Activated CD4-positive, alpha-beta T cell treated with anti-CD3 and anti-CD28 coated beads, Interleukin-2, amount 10 ng/mL, durations not matched to agents 7 days and 5 days (primary cell): ENCODE data around the gene ATP8B3. TPM values are rescaled to one million over a fixed set of nuclear protein-coding genes. Genes with fewer than 3 reads are reported as not detected.

Source experiments
- CTCF ChIA-PET: fragments of 350-600 bp; sonication (Branson Sonifier 250); formaldehyde crosslinking; loops from one replicate; lab custom pipeline; 2021; ENCODE audit warnings: antibody characterized with exemption; lab: Charles Lee
- POLR2A ChIA-PET: fragments of 350-600 bp; sonication (Branson Sonifier 250); formaldehyde crosslinking; loops from one replicate; lab custom pipeline; 2021; ENCODE audit warnings: antibody characterized with exemption; lab: Charles Lee
- DNase-seq: peaks from one replicate; pipeline ENCODE4 v3.0.0-alpha.2; 2020
- H3K27ac Mint-ChIP-seq: one replicate; pipeline ENCODE4 v1.8.0; 2021; ENCODE audit warnings: mild to moderate bottlenecking, moderate library complexity, mixed read lengths
- H3K27me3 Mint-ChIP-seq: one replicate; pipeline ENCODE4 v1.8.0; 2021; ENCODE audit warnings: mixed read lengths
- H3K36me3 Mint-ChIP-seq: one replicate; pipeline ENCODE4 v1.8.0; 2021; ENCODE audit warnings: low read depth, mixed read lengths
- H3K4me1 Mint-ChIP-seq: one replicate; pipeline ENCODE4 v1.8.0; 2021; ENCODE audit warnings: mixed read lengths
- H3K4me3 Mint-ChIP-seq: one replicate; pipeline ENCODE4 v1.8.0; 2021; ENCODE audit warnings: mild to moderate bottlenecking, moderate library complexity, mixed read lengths
- H3K9me3 Mint-ChIP-seq: one replicate; pipeline ENCODE4 v1.8.0; 2021; ENCODE audit warnings: mixed read lengths
- total RNA-seq, 2 experiments: library from RNA; stranded (reverse); gene quantifications; one replicate each; pipeline ENCODE4 v1.2.3, GENCODE V29; 2021

The ATP8B3 gene
- total RNA-seq, 2 experiments from 2014 or later, result 22.2 to 28.8 TPM

DNA sequence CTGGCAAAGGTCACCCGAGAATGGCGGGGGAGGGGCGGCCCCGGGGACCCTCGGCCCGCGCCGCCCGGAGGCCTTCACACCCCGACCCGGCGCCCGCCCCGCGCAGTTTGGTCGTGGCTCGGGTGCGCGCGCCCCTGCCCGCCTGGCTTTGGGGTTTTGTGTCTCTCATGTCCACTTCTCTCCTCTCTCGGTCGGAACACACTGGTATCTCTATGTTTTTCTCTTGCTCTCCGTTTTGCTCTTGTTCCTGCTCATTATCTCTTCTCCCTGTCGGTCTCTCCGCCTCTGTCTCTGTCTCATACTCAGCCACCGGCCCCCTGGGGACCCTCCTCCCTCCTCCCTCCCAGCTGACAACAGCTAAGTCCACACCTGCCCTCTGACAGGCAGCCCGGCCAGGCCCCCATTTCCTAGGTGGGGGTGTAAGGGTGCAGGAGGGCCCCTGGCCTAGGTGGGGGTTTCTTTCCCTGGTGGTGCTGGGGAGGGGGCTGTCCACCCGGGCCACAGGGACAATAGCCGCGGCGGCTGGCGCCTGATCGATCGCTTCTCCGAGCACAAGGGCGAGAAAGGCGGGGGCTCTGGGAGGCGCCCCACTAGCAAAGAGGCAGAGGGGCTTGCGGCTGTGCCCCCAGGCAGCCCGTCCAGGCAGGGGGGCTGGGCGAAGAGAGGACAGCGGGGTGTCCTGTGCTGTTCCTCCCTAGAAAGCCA lies 56.5 kb downstream of the ATP8B3 start:
- Mint-ChIP-seq H3K27me3 (peaks cover 53% of the 10 kb centered on the region), H3K4me1 (peaks cover 5% of the 10 kb centered on the region), H3K27ac (peak overlapping the region; percentile 37), H3K36me3 (no peaks in the 10 kb centered on the region), H3K9me3 (no peaks in the 10 kb centered on the region), H3K4me3 (peak overlapping the region; percentile 5)
- ChIA-PET POLR2A (no interaction called here), CTCF (no interaction called here)
- no peak for DNase-seq

DNA sequence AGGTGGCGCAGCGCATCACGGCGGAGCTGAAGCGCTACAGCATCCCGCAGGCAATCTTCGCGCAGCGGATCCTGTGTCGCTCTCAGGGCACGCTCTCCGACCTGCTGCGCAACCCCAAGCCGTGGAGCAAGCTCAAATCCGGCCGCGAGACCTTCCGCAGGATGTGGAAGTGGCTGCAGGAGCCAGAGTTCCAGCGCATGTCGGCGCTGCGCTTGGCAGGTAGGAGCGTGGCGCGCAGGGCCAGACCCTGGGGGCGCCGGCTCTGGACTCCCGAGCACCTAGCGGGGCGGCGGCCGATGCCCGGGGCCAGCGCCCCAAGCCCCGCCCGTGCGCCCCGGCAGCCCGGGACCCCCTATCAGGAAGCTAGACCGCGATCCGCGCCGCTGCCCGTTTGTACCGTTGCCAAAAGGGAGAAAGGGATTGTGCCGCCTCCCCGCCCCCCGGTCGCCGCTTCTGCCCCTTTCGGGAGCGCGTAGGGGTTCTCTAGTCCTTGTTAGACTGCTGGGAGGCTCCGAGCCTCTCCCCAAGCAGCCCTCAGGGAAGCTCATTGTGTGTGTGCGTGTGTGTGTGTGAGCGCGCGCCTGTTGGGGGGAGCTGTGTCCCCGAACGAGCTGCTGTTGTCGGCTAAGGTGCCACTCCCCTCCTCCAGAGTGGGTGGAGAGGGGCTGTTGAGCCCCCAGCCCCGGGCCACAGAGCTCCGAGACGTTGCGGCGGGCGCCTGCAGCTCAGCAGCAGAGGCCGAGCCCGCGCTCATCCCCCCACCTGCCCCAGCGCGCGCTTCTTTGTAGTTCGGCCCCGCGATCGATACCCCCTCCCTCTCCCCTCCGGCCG lies 57.2 kb downstream of the ATP8B3 start:
- Mint-ChIP-seq H3K27ac (peak overlapping the region; percentile 68), H3K4me1 (peaks cover 9% of the 10 kb centered on the region), H3K36me3 (no peaks in the 10 kb centered on the region), H3K27me3 (peaks cover 55% of the 10 kb centered on the region), H3K4me3 (peak overlapping the region; percentile 13), H3K9me3 (no peaks in the 10 kb centered on the region)
- CTCF ChIA-PET, result interaction anchor here (0.6 to 0.8 kb wide), 2 partner anchors 34 to 1082 kb away, joined by 3 to 5 read pairs; no protein-coding TSS in a partner anchor
- POLR2A ChIA-PET, result interaction anchor here (0.6 kb wide), 1 partner anchor 33 kb away, joined by 5 read pairs; no protein-coding TSS in a partner anchor
- peak; percentile 17 for DNase-seq

DNA sequence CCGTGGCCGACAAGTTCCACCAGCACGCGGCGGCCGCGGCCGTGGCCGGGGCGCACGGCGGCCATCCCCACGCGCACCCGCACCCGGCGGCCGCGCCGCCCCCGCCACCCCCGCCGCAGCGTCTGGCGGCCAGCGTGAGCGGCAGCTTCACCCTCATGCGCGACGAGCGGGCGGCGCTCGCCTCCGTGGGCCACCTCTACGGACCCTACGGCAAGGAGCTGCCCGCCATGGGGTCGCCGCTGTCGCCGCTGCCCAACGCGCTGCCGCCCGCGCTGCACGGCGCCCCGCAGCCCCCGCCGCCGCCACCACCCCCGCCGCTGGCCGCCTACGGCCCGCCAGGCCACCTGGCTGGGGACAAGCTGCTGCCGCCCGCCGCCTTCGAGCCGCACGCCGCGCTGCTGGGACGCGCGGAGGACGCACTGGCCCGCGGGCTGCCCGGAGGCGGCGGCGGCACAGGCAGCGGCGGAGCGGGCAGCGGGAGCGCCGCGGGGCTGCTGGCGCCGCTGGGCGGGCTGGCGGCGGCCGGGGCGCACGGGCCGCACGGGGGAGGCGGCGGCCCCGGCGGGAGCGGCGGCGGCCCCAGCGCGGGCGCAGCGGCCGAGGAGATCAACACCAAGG lies 57.9 kb downstream of the ATP8B3 start:
- POLR2A ChIA-PET, result no interaction called here
- H3K4me3 Mint-ChIP-seq, result no peak overlapping the region
- peaks cover 9% of the 10 kb centered on the region for H3K4me1 Mint-ChIP-seq
- no peak for DNase-seq
- CTCF ChIA-PET, result interaction anchor here (0.8 kb wide), 1 partner anchor 34 kb away, joined by 3 read pairs; no protein-coding TSS in a partner anchor
- H3K9me3 Mint-ChIP-seq, result no peaks in the 10 kb centered on the region
- H3K27ac Mint-ChIP-seq, result no peak overlapping the region
- H3K27me3 Mint-ChIP-seq, result peaks cover 48% of the 10 kb centered on the region
- no peaks in the 10 kb centered on the region for H3K36me3 Mint-ChIP-seq

DNA sequence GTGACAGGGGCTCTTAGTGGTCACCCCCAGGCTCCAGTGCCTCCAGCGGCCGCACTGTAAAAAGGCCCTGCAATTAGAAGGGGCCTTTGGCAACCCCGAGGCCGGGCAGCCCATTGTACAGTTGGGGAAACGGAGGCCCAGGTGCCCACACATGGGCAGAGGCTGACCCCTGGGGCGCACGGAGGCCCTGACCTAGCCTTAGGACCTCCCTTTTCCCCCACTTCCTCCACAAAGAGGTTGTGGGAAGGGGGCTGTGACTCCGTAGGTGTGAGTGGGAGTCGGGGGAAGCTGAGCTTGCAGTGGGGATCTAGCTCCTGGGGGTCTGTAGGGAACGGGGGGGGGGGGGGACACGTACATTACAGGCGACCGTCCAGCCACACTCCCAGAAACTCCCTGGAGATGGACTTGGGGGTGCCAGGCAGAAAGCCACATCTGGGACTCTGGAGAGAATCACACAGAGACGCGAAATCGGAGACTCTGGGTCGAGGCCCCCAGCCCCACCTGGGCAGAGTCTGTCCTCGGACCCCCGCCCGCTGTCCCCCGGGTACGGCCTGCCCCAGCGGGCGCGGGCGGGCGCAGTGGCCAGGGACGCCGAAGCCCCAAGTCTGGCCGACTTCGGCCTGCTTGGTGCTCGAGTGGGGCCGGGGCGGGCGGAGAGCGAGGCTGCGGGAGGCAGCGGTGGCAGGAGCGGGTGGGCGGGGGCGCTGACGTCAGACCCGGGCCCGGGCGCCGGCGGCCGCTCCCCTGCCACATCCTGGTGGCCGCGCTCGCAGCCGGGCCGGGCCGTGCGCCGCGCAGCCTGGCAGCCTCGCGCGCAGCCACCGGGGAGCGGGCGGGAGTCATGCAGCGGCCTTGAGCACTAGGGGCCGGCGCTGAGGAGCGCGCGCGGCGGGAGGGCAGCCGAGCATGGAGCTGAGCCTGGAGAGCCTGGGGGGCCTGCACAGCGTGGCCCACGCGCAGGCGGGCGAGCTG lies 59.0 kb downstream of the ATP8B3 start, which contains the start of gene ONECUT3:
ONECUT3 (plus strand) TSS at position 750 of the 972 bp plus-strand sequence; CDS start at position 907, 157 bp downstream.
- no peak for DNase-seq
- no peaks in the 10 kb centered on the region for H3K36me3 Mint-ChIP-seq
- H3K27me3 Mint-ChIP-seq, result peaks cover 43% of the 10 kb centered on the region
- H3K27ac Mint-ChIP-seq, result no peak within 1 kb of the TSS
- CTCF ChIA-PET, result no interaction called here
- peaks cover 10% of the 10 kb centered on the region for H3K4me1 Mint-ChIP-seq
- POLR2A ChIA-PET, result no interaction called here
- no peaks in the 10 kb centered on the region for H3K9me3 Mint-ChIP-seq
- H3K4me3 Mint-ChIP-seq, result no peak within 1 kb of the TSS

DNA sequence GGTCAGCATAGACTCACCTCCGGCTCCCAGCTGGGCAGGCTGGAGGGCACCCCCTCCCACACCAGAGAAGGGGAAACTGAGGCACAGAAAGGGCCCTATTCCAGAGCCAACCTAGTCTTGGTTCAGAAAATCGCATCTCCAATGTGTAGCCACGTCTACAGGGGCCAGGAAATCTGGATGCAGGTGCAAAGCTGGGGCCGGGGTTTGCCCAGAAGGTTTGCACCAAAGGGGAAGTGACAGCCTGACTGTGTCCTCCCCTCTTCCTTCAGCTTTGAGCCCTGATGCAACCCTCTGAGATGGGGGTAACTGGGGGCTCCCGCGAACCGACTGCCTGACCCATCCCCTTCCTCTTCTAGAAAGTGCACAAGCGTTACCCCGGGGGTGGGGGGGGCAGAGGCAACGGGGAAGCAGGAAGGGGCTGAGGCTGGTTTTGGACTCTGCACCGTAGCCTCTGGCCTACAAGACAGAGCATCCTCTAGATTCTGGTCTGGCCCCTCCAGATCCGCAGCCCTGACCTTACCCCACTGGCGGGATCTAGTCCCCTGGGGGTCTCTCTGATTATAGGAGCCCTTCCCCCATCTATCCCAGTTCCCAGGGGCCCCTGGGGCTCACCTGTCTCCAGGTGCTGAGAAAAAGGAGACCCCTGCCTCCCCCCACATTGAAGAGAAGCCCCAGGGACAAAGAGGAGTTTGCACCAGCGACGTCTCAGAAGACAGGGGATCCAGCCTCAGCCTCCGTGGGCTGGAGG lies 59.9 kb downstream of the ATP8B3 start:
- no peak for DNase-seq
- H3K36me3 Mint-ChIP-seq, result peaks cover 1% of the 10 kb centered on the region
- peaks cover 16% of the 10 kb centered on the region for H3K4me1 Mint-ChIP-seq
- no peaks in the 10 kb centered on the region for H3K9me3 Mint-ChIP-seq
- ChIA-PET POLR2A (no interaction called here), CTCF (no interaction called here)
- H3K27ac Mint-ChIP-seq, result no peak overlapping the region
- no peak overlapping the region for H3K4me3 Mint-ChIP-seq
- peaks cover 47% of the 10 kb centered on the region for H3K27me3 Mint-ChIP-seq

DNA sequence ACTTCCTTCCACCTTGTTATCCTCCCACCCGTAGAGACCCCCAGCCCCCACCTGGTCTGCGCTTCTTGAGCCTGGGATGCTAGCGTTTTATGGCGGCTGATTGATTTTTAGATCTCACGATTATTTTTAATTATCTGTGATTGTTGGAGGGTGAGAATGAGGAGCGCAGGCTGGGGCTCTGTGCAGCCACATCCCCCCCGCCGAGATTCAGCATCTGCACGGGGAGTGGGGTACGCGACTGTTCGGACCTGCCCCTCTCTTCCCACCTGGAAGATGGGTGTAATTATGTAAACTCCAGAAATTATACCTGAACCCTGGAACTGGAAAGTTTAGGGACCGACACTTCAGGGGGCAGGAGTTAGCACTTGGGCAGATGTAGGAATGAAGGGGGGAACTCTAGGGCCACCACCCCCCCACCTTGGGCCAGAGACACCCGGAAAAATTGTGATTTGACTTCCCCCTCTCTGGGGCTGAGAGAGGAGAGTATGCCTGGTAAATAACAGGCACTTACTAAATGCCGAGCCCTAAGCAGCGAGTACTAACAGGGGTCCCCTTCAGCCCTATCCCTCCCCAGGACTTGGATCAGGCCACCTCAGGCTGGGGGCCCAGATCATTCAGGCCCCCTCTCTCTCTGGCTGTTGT lies 60.6 kb downstream of the ATP8B3 start:
- DNase-seq, result no peak
- ChIA-PET POLR2A (no interaction called here), CTCF (no interaction called here)
- no peak overlapping the region for H3K27ac Mint-ChIP-seq
- peaks cover 13% of the 10 kb centered on the region for H3K4me1 Mint-ChIP-seq
- H3K4me3 Mint-ChIP-seq, result no peak overlapping the region
- peaks cover 1% of the 10 kb centered on the region for H3K36me3 Mint-ChIP-seq
- H3K27me3 Mint-ChIP-seq, result peaks cover 47% of the 10 kb centered on the region
- no peaks in the 10 kb centered on the region for H3K9me3 Mint-ChIP-seq

DNA sequence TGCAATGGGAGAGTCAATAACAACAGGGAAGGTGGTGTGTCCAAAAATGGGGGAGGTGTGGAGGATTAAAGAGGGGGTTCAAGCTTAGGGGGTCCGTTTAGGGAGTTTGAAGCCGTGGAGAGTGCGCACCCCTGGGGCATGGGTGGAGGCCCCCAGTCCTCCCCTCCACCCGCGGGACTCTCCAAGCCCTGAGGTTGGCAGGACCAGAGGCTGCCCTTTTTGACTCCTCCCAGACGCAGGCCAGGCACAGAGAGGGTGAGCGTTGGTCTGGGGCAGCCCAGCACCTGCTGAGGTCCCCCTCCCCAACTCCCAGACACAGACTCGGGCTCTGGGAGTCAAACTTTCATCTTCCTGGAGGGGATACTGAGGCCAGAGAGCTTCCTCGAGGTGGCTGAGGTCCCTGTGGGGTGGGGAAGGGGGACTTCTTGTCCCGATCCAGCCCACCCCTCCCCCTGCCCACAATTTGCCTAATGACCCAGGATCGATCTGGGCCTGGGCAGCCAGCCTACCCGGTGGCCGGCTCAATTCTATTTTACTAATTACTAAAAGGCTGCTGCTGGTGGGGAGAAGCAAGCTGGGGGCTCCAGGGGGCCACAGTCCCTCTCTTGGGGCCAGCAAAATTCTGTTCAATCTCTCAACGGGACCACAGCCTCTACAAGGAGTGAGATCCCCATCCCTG lies 61.6 kb downstream of the ATP8B3 start:
- POLR2A ChIA-PET, result no interaction called here
- Mint-ChIP-seq H3K36me3 (peaks cover 1% of the 10 kb centered on the region), H3K4me1 (peaks cover 12% of the 10 kb centered on the region), H3K9me3 (no peaks in the 10 kb centered on the region), H3K27me3 (peaks cover 45% of the 10 kb centered on the region), H3K4me3 (no peak overlapping the region), H3K27ac (no peak overlapping the region)
- DNase-seq, result no peak
- CTCF ChIA-PET, result interaction anchor here (0.7 to 1.0 kb wide), 2 partner anchors 21 to 32 kb away, joined by 3 to 4 read pairs; no protein-coding TSS in a partner anchor

DNA sequence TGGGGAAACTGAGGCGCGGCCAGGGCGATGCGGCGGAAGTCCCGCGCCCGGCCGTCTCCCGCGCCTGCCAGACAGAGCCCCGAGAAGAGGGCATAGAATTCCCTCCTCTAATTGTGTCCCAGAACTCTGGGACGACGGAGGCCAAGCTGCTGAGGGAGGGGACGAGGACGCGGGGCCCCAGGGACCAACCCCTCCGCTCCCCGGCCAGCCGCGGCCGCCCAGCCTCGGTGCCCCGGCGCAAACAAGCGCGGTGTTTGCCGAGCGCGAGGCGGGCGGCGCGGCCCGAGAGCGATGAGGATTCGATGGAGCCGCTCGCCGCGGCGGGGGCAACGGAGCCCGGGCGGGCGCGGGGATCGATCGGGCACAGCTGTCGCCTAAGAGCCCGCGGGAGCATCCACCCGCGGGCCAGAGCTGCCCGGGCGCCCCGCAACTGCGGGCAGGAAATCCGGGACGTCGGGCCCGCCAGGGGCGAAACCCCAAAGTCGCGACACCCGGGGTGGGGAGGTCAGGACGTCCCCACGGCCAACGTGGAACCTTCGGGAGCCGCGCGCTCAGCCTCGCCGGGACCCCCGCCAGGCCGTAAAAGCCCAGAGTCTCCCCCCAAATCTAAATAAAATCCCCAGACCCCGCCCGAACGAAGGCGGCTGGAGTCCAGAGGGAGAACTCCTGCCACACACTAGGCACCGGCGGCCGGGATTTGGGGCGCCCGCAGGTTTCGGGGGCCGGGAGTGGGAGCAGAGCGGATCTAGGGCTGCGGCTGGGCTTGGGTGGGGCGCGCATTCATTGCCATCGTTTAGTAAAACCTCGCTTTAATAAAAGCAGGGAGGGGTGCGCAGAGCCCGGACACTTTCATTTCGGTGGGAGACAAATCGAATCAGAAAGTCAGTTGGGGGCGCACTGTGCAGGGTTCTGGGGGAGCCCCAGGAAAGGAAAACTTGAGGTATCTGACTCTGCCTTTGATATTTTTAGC lies 62.4 kb downstream of the ATP8B3 start:
- peaks cover 1% of the 10 kb centered on the region for H3K36me3 Mint-ChIP-seq
- H3K4me1 Mint-ChIP-seq, result peaks cover 12% of the 10 kb centered on the region
- no peaks in the 10 kb centered on the region for H3K9me3 Mint-ChIP-seq
- DNase-seq, result no peak
- ChIA-PET CTCF (interaction anchor here (0.7 to 1.0 kb wide), 2 partner anchors 22 to 33 kb away, joined by 3 to 4 read pairs; no protein-coding TSS in a partner anchor), POLR2A (no interaction called here)
- no peak overlapping the region for H3K27ac Mint-ChIP-seq
- H3K4me3 Mint-ChIP-seq, result no peak overlapping the region
- H3K27me3 Mint-ChIP-seq, result peaks cover 48% of the 10 kb centered on the region

DNA sequence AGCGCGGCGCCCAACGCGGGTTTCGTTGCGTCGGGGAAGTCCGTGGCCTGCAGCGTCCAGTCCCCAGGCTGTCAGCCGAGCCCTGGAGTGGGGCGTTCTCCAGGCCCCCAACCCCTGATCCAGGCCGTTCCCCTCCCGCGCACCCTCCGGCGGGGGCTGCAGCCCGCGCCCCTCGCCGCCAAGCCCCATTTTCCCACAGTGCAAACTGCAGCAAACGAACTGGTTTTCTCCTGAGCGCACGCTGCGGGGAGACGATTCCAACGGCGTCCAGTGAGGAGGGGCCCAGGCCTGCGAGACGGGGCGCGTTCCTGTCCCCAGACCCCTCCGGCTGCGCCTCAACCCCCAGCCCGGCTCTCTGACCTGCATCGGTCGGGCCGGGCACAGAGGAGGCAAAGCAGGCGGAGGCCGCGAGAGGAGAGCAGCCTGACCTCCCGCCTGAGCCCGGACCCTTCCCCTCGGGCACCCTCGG lies 63.2 kb downstream of the ATP8B3 start:
- H3K4me1 Mint-ChIP-seq, result peaks cover 12% of the 10 kb centered on the region
- no peak for DNase-seq
- ChIA-PET CTCF (no interaction called here), POLR2A (no interaction called here)
- no peak overlapping the region for H3K27ac Mint-ChIP-seq
- H3K9me3 Mint-ChIP-seq, result no peaks in the 10 kb centered on the region
- peaks cover 1% of the 10 kb centered on the region for H3K36me3 Mint-ChIP-seq
- no peak overlapping the region for H3K4me3 Mint-ChIP-seq
- H3K27me3 Mint-ChIP-seq, result peaks cover 47% of the 10 kb centered on the region
